GM21619 (cell line): ENCODE results near the gene TPO.
"Not testable (repeated sequence)": the region's sequence is repeated elsewhere in the genome, so short reads cannot be mapped to it uniquely, and the experiment has no call there.

Experiments used
- ATAC-seq: cut with Tn5 transposase; IDR thresholded peaks from one replicate; pipeline ENCODE4 v1.9.1; 2021; ENCODE audit not compliant: unreplicated experiment

TPO gene

DNA sequence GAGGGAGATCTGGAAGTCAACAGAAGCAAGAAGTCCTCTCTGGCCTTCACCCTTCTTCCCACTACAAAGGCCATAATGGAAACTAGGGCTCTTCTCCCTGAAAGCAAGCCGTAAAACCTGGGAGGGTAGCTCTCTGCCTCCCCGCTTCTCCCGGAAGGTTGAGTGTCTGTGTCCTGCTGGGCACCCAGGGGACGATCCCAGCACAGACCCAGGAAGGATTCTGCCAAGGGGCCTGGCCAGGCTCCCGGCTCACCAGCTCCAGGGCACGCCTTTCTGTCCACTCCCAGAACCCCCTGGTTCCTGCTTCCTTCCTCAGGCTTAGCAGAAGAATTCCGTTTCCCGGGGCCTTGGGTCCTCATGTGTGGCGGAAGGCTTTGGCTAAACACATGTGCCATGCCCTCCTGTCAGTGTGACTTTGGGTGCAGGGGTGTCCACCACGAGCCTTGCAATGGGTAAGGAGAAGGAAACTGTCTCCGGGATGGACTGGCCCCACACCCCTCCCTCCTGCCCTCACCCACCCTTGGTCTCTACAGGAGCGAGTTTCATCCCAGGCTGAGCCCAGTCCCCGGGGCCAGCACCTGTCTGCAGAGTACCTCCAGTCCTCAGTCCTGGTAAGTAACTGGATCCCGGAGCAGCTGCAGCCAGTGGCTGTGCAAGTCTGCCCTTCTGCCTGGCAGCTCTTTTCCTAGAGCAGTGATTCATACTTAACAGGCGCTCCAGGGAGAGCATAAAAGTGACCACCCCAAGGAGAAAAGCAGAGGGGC, 135.8 kb downstream of the TPO start:
- no peak for ATAC-seq

DNA sequence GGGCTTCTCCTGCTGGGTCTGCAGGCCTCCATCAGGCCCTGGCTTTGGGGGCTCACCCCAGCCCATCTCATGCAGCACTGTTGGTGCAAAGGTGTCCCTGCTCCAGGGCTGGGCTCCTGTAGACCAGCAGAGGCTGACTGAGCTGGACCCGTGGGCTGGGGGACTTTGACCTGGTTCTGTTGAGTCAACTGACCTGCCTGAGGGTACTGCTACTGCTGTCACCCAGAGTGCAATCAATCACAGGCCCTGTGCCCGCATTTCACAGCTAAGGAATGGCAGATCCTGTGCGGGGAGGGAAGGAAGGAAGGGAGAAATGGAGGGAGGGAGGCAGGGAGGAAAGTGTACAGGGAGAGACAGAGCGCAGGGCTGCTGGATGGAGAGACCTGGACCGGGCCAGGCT, 136.8 kb downstream of the TPO start:
- ATAC-seq = no peak

DNA sequence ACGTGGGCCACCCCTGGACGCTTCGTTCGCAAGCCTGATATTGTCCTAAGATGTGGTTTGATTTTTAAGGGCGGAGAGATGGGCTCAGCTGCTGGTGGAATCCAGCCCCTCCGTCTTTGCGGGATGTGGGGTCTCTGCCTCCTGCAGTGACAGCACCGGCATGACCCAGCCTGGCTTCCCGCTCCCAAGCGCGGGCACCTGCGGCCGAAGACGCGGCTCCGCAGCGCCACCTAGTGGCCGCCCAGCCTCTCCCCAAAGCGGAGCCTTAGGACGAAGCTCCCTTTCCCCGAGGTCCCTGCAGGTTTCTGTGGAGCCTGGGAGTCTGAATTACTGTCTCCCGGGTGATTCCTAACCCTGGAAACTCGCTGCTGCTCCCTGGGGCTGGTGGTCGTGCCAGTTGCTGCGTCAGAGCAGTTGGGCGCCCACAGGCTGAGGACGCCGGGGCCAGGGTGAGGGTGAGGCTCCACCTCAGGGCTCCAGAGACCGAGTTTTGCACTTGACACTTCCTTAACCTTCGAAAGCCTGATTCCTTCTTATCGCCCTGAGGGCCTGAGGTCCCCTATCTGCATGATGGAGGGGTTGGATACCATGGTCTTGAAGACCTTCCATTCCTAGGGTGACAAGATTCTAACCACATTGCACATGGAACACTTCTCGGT, 137.5 kb downstream of the TPO start:
- peak; percentile 69 for ATAC-seq

DNA sequence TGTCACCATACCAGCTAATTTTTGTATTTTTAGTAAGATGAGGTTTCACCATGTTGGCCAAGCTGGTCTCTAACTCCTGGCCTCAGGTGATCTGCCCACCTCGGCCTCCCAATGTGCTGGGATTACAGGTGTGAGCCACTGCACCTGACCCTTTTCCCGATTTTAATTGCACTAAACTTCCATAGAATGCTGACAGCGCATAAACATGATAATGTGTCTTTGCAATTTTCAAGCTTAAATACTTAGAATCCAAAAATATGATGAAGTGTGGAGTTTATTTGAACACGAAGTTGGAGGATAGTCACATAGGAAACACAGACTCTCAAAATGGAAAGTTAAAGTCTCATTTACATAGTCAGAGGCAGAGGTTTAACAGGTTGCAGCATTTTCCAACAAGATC, 138.6 kb downstream of the TPO start:
- ATAC-seq = no peak

DNA sequence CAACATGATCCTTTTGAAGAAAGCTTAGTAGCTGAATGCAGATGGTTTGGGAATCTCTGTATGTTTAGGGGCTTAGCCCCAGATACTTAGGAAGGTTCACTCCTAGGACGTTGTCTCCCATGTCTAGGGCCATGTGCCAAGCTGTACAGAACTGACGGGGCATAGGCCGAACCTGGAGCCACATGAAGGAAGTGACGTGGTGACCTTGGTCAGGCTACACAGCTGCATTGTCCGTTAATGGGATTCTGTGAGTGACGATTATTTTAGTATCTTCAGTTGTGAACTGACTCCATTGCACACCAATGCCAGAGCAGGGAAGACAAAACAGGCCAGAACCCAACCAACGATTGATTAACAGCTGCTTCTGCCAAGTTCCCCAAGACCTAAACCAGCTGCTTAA, 139.3 kb downstream of the TPO start:
- no peak for ATAC-seq

DNA sequence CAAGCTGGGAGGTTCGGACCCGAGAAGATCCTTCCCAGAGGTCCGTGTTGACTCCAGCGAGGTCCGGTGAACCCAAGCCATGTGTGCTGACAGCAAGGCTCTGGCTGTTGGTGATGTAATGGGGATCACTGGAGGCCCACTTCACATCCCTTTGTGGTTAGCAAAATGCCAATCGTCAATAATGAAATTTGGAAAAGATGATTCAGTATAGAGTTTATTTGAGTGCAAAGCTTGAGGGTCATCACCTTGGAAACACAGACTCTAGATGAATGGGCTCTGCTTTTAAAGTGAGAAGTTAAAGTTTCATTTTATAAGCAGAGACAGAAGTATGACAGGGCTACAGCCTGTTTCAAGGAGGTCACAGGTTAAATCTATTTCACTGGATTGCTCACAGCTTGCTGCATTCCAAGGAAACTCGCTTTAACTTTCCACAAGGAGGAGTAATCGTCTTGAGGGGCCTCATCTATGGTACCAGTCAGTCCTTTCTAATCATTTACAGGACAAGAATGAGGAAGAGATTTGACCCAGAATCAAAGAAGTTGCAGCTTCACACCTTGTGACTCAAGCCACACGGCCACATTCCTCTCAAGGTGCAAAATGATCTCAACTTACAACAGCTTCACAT, 140.5 kb downstream of the TPO start:
- ATAC-seq = no peak

DNA sequence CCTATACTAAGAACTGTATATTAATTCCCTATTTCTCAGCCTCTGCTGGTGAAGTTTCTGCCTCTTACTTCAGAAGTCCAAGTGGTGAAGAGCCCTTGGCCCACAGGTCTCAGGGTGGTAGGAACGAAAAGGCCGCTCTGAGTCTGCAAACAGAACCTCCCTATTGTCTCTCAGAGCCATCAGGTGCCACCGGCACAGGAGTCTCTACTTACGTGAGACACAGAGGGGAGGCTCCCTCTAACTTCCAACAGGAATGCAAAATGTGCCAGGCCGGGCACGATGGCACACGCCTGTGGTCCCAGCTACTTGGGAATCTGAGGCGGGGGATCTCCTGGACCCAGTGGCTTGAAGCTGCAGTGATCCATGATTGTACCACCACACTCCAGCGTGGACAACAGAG, 143.0 kb downstream of the TPO start:
- no peak for ATAC-seq

DNA sequence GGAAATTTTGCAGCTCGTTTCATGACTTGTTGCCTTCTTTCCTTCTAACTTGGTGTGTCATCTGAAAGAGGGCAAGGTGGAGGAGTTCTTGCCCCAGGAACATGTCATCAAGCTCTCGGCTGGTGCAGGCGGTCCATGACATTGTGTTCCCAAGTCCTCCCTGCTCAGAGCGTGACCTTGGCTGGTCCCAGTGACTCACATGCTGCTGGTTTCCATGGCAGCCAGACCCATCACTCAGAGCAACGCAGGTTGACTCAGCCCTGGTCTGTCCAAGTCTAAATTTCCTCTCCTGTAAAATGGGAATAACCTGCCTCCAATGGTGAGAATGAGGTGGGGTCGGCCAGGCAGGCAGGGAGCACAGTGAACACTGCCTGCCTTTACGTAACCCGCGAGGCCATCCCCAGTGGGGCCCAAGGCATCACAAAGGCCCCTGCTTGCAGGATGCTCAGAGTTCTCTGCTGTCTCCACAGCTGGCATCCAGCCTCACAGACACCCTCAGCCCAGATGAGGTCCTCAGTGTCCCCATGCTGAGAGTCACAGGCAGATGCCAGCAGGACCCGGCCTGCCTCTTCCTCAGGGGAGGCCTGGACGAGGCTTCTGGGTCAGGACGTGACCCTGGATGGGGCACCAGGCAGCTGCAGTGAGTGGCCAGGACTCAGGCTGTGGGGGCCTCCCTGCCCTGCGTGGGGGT, 143.7 kb downstream of the TPO start:
- ATAC-seq = no peak

DNA sequence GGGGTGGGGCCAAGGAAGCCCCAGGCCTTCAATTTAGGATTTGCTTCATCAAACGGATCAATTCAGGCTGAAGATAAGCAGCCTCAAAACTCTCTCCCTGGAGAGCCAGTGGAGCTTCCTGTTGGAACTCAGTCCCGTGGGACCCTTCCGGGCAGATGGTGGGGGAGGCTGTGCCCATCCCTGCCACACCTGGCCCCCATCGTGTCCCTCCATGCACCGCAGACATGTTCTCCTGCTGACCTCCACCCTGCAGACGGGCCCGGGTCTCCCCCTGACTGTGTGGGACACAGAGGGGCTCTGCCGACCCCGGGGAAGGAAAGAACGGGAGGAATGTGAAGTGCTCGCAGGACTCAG, 144.2 kb downstream of the TPO start:
- no peak for ATAC-seq

DNA sequence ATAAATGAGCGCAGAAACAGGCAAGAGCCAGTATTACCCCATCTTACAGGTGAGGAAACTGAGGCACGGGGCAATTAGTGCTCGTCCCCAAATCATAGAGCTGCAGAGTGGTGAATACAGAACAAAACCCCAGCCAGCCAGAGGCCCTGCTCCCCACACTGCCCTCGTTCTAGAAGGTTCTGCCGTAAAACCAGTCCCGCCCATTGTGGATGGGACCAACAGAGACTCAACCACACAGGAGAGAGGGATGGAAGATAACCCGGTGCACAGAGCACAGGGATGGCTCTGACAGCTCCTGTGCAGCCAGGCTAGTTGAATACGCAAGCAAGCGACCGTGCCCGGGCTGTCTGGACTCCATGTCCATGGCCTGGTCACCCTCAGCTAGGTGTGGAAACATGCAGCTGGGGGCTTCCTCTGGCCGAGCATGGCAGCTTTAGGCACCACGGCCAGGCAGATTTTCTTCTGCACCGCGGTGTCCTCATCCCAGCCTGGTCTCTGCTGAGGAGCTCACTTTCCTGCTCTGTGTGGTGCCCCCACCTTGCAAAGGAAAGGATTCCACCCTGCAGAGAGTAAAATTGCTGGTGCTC, 146.4 kb downstream of the TPO start:
- no peak for ATAC-seq

DNA sequence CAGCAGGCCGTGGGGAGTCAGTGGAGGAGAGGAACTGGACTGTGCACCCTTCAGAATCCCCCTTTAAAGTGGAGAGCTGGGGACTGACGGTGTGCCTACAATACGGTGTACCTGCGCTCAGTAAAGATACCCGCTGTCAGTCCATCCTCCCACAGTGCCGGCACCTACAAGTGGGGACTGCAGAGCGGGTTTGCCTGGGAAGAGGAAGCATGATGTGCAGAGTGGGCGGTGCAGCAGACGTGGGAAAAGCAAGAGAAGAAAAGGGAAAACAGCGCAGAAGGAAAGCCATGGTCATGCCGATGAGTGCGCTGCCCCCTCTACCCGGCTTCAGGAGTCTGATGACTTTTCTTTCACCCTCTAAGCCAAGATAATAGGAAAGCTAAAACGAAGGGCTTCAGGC, 148.0 kb downstream of the TPO start:
- no peak for ATAC-seq

DNA sequence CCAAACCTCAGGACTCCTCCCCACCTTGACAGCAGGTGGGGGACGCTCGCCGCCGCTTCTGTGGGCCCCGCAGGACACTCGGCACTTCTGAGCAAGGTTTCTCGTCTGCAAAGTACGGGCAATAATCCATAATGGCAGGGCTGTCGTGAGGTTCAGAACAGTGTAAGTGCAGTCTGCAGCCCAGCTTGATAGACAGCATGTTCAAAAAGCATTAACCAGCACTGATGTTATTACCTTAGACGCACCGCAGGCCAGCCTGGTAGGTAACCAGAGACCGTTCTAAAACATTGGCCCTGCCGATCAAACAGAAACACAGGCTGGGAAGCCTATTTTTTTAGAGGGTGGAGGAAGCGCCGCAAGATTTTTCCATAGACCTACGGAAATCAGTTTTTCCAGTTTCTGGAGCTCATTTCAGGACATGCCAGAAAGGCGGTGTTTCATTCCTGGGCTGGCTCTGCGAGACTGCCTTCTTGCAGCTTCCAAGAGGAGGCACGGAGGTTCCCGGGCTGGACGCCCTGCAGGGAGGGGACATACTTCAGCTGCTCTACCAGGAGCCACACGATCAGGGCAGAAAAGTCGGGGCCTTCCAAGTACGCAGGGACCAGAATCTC, 148.7 kb downstream of the TPO start:
- no peak for ATAC-seq

DNA sequence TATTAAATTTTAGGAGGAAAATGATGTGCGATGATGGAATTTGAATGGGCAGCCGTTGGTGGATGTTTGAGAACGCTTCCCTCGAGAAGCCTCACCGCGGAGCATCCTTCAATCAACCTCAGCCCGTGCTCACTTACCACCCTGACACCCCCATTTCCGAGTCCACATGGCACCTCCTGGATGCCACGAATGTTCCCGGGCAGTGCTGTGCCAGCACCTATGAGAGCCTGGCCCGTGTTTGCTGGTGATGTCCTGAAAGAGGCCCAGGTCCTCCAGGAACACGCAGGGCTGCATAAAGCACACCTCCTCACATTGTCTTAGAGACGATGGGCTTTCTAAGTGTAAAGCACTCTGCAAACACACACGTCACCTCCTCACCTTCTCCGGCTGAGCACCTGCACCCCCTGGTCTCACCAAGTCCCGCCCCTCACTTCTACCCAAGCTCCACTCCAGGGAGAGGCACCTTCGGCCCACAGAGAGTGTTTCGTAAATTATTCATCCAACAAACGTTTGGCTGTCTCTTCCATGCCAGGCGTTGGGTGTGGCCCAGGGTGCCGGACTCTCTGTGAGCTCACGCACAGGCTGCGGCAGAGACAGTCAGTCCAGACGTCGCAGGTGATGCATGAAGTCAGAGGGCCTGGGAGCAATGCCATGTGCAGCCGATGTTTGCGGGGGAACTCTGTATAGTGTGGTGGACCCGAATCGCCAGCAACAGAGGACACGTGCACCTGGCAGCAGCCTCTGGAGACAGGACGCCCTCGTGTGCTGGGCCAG, 150.0 kb downstream of the TPO start:
- no peak for ATAC-seq

DNA sequence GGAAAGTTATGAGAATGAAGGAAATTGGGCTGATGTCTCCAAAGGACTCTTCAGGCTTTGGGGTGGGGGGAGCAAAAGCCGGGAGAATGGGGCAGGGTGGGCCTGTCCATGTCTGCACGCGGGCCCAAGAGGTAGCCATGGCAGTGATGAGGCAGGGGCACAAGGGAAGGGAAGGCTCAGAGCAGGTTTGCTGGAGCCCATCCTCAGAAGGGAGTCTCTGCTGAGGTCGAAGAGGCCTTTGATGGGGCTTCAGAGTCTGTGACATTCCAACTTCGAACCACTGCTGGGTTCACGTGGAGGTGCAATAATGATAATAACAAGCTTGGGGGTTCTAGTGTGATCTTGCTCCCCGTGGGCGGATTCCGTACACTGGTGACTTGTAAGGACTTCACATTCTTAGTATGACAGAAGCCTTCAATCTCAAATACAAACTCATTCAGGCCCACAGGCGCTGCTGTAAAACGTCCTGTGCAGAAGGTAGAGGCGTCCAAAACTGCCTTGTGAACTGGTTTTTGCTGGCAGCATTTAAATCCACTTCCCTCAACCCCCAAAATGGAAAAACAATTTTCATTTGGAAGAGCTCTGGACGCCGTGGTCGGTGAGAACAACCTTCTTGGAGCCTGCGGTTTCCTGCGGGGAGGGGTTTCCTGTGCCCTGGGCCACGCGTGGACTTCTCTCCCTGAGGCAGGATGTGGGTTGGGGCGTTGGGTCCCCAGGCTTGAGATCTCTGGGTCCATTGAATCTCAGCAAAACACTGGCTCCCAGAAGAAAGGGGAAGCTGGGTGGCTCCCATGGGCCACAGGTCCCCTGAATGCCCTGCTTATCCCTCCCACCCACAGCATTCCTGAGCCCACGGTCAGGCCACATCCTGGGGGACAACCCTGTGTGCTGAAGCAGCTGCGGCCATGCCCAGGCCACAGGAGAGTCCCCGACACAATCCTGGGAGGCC, 151.0 kb downstream of the TPO start:
- no peak for ATAC-seq

DNA sequence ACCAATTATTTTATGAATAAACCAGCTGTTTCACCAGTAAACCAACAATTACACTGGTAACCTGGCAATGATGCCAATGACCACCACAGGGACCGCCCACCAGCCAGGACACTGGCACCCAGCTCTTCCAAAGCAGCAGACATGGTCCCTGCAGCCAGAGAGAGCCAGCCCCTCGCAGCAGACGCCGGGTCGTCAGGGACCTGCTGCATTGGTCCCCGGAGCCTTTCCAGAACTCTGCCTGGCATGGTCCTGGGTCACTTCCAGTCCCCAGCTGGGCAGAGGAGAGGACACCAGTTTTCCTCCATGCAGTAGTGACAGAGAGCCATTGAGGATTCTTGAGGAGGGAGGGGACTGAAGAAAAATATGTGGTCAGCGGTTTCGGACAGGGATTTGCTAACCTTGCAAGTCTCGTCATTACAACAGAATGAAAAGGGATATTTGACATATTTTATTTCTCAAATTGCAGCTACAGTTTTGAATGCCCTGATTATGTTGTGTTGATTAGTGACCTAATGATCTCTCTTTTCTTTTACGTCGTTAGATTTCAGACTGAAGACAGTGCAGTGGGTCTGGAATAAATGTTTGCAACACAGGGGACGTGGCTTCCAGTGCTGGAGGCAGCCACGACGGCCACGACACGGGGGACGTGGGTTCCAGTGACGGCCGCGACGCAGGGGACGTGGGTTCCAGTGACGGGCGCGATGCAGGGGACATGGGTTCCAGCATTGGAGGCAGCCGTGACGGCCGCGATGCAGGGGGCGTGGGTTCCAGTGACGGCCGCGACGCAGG, 154.5 kb downstream of the TPO start:
- no peak for ATAC-seq

DNA sequence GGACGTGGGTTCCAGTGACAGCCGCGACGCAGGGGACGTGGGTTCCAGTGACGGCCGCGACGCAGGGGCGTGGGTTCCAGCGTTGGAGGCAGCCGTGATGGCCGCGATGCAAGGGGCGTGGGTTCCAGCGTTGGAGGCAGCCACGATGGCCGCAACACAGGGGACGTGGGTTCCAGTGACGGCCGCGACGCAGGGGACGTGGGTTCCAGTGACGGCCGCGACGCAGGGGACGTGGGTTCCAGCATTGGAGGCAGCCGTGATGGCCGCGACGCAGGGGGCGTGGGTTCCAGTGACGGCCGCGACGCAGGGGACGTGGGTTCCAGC, 155.0 kb downstream of the TPO start:
- not testable (repeated sequence) for ATAC-seq

DNA sequence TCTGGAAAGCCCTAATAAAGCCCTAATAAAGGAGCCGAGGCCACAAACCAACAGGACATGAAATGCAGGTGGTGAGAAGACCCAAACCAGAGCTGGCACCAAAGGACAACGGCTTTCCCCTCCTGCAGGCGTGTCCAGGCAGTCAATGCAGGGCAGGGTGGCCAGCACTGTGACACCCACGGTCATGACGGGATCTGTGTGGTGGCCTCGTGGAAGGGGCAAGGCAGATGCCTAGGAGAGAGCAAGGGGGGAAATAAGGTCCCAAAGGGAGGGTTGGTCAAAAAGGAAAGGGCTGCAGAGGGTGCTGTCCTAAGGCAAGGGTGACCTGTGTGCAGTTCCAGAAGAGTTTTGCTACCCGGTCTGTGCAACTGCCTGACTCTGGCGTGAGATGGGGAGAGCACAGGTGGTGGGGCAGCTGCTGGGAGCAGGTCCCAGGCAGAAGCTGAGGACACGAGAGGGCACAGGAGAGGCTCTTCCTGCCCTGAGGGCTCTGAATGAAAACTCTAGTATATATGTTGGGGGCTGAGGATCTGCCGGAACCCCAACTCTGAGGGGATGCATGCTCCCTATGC, 156.7 kb downstream of the TPO start:
- ATAC-seq = no peak
